ENCODE measurements around the gene RUNX2. TPM values are rescaled to one million over a fixed set of nuclear protein-coding genes. Genes with fewer than 3 reads are reported as not detected.

RUNX2 gene
- total and polyA plus RNA-seq, 2 experiments from 2014 or later = 4.4 to 5.2 TPM

- no peaks in the 10 kb centered on the region for H3K9me3 ChIP-seq (ENCODE audit: low read depth)
- in situ Hi-C loops (cut with MboI) = no loop called here
- 1% methylated on average over 19 to 21 of the region's 21 CpGs for WGBS, 2 experiments (ENCODE audit: low coverage in 1 of 2, low lambda C conversion rate in 2 of 2, missing lambda C conversion rate in 2 of 2)
- peaks cover 5% of the 10 kb centered on the region; the same call in 1 of the 2 replicates for H3F3A ChIP-seq (ENCODE audit: insufficient read depth)
- peak overlapping the region; percentile 91 for H3K27ac ChIP-seq
- no peak for TF ChIP-seq EZH2phosphoT487 (IDR thresholded peaks at IDR 0.05; ENCODE audit: insufficient read depth, low read depth)
- H3K36me3 ChIP-seq (ENCODE audit: low read depth) = no peaks in the 10 kb centered on the region
- peak overlapping the region; percentile 94 for H3K9ac ChIP-seq
- peak overlapping the region; percentile 88 for H3K4me2 ChIP-seq (ENCODE audit: unreplicated experiment)
- H3K9me2 ChIP-seq (ENCODE audit: insufficient read depth) = no peaks in the 10 kb centered on the region
- H3K4me1 ChIP-seq (ENCODE audit: insufficient read depth) = peaks cover 22% of the 10 kb centered on the region
- H3K4me3 ChIP-seq = peak overlapping the region; percentile 86
- no peaks in the 10 kb centered on the region for H3K27me3 ChIP-seq (replicated peaks; ENCODE audit: insufficient read depth)
- H4K20me1 ChIP-seq (ENCODE audit: insufficient read depth) = no peaks in the 10 kb centered on the region
- DNase-seq = peak; percentile 58
- peaks cover 44% of the 10 kb centered on the region for H3K79me2 ChIP-seq (ENCODE audit: insufficient read depth)
- H2AFZ ChIP-seq = peak overlapping the region; percentile 87
These were observed 49.0 kb downstream of the RUNX2 start for GRCh38 chr6:45377043-45377553.

DNA sequence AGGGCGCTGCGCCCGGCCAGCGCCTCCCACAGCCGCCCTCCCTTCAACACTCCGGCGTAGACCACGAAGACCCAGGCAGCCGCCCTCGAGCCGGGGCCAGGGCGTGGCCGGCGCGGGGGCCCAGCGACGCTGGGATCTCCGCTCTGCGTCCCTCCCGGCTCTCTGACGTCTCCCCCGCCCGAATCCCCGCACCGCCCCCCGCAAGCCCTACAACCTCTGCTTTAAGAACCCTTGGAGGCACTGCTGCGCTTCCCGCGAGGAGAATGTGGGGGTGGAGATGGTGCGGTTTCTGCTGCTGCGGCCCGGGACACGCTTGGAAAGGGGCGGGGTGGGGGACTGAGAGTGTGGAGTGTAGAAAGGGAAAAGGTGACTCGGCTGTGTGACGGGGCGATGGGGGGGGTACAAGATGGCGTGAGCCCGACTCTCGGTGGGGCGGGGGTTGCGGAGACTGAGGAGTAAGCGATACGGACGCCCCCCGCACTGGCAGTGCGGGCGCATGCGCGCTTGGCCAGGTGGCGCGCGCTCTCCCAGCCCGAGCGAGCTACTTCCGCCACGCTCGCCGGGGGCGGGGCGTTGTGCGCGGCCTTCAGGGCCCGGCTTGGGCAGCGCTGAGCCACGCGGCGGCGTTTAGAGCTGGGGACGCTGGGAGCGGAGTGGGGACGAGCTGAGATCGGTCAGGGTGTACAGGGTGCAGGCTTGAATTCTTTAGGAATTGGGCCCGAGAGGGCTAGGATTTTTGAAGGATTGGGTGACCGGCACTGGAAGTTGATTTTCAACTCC, 49.6 kb downstream of the RUNX2 start, which contains the start of gene SUPT3H:
TSS of gene SUPT3H (minus strand) at position 381 of the 780 bp plus-strand sequence.
- peak within 1 kb of the TSS; percentile 94 for H3K9ac ChIP-seq
- peaks cover 22% of the 10 kb centered on the region for H3K4me1 ChIP-seq (ENCODE audit: insufficient read depth)
- H3K36me3 ChIP-seq (ENCODE audit: low read depth) = no peaks in the 10 kb centered on the region
- H3K9me3 ChIP-seq (ENCODE audit: low read depth) = no peaks in the 10 kb centered on the region
- no peaks in the 10 kb centered on the region for H3K9me2 ChIP-seq (ENCODE audit: insufficient read depth)
- peak within 1 kb of the TSS; percentile 91 for H3K27ac ChIP-seq
- peak within 1 kb of the TSS; percentile 87 for H2AFZ ChIP-seq
- no peaks in the 10 kb centered on the region for H3K27me3 ChIP-seq (replicated peaks; ENCODE audit: insufficient read depth)
- peak within 1 kb of the TSS; percentile 86 for H3K4me3 ChIP-seq
- H3K4me2 ChIP-seq (ENCODE audit: unreplicated experiment) = peak within 1 kb of the TSS; percentile 88
- in situ Hi-C loops (cut with MboI) = no loop called here
- DNase-seq = peak; percentile 97
- H4K20me1 ChIP-seq (ENCODE audit: insufficient read depth) = no peaks in the 10 kb centered on the region
- no peak for TF ChIP-seq EZH2 (IDR thresholded peaks at IDR 0.05; ENCODE audit: insufficient read depth, poor library complexity, severe bottlenecking)
- TF ChIP-seq EZH2phosphoT487 (IDR thresholded peaks at IDR 0.05; ENCODE audit: insufficient read depth, low read depth) = no peak
- H3F3A ChIP-seq (ENCODE audit: insufficient read depth) = peaks cover 5% of the 10 kb centered on the region; the same call in 1 of the 2 replicates
- H3K79me2 ChIP-seq (ENCODE audit: insufficient read depth) = peaks cover 44% of the 10 kb centered on the region
- 1 to 2% methylated on average over 45 to 65 of the region's 75 CpGs for WGBS, 2 experiments (ENCODE audit: low coverage in 1 of 2, low lambda C conversion rate in 2 of 2, missing lambda C conversion rate in 2 of 2)

GRCh38 chr6:45378334-45378926, 50.3 kb downstream of the RUNX2 start:
- Histone ChIP-seq H3F3A (ENCODE audit: insufficient read depth) (peaks cover 5% of the 10 kb centered on the region; the same call in 1 of the 2 replicates), H3K9me2 (ENCODE audit: insufficient read depth) (no peaks in the 10 kb centered on the region), H3K9me3 (ENCODE audit: low read depth) (no peaks in the 10 kb centered on the region), H3K27ac (peak overlapping the region; percentile 91), H4K20me1 (ENCODE audit: insufficient read depth) (no peaks in the 10 kb centered on the region), H3K4me2 (ENCODE audit: unreplicated experiment) (peak overlapping the region; percentile 88), H3K27me3 (replicated peaks; ENCODE audit: insufficient read depth) (no peaks in the 10 kb centered on the region), H3K36me3 (ENCODE audit: low read depth) (no peaks in the 10 kb centered on the region), H3K4me1 (ENCODE audit: insufficient read depth) (peaks cover 22% of the 10 kb centered on the region), H3K9ac (peak overlapping the region; percentile 94), H2AFZ (peak overlapping the region; percentile 87), H3K4me3 (peak overlapping the region; percentile 86), H3K79me2 (ENCODE audit: insufficient read depth) (peaks cover 37% of the 10 kb centered on the region)
- 2% methylated on average over 21 of the region's 21 CpGs for WGBS, 2 experiments (ENCODE audit: low coverage in 1 of 2, low lambda C conversion rate in 2 of 2, missing lambda C conversion rate in 2 of 2)
- peak; percentile 73 for DNase-seq
- in situ Hi-C loops (cut with MboI) = no loop called here
- no peak for TF ChIP-seq EZH2 (IDR thresholded peaks at IDR 0.05; ENCODE audit: insufficient read depth, poor library complexity, severe bottlenecking)
- no peak for TF ChIP-seq EZH2phosphoT487 (IDR thresholded peaks at IDR 0.05; ENCODE audit: insufficient read depth, low read depth)

DNA sequence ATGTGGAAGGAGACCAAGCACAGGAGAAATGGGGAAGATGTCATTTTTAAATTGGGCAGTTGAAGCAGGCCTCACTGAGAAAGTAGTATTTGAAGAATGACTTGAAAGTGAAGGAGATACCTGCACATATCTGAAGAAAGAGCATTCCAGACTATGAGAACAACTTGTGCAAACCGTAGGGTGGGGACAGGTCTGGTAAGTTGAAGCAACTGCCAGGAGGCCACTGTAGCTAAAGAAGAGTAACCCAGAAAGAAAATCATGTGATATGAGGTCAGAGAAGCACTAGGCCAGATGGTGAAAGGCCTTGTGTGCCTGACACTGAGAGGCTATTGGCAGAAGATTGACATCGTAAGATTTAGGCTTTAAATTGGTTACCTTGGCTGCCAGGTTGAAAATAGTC, 54.3 kb downstream of the RUNX2 start:
- H3K27ac ChIP-seq = no peak overlapping the region
- TF ChIP-seq EZH2 (IDR thresholded peaks at IDR 0.05; ENCODE audit: insufficient read depth, poor library complexity, severe bottlenecking) (no peak), EZH2phosphoT487 (IDR thresholded peaks at IDR 0.05; ENCODE audit: insufficient read depth, low read depth) (no peak)
- no peaks in the 10 kb centered on the region for H3K9me3 ChIP-seq (ENCODE audit: low read depth)
- peaks cover 11% of the 10 kb centered on the region for H3K79me2 ChIP-seq (ENCODE audit: insufficient read depth)
- peaks cover 13% of the 10 kb centered on the region for H3F3A ChIP-seq (ENCODE audit: insufficient read depth)
- no peak overlapping the region for H3K4me2 ChIP-seq (ENCODE audit: unreplicated experiment)
- H4K20me1 ChIP-seq (ENCODE audit: insufficient read depth) = no peaks in the 10 kb centered on the region
- in situ Hi-C loops (cut with MboI) = no loop called here
- H3K36me3 ChIP-seq (ENCODE audit: low read depth) = no peaks in the 10 kb centered on the region
- H2AFZ ChIP-seq = no peak overlapping the region
- H3K9me2 ChIP-seq (ENCODE audit: insufficient read depth) = no peaks in the 10 kb centered on the region
- H3K4me3 ChIP-seq = no peak overlapping the region
- H3K9ac ChIP-seq = no peak overlapping the region
- 95 to 100% methylated on average over 2 of the region's 2 CpGs for WGBS, 2 experiments (ENCODE audit: low coverage in 1 of 2, low lambda C conversion rate in 2 of 2, missing lambda C conversion rate in 2 of 2)
- H3K27me3 ChIP-seq (replicated peaks; ENCODE audit: insufficient read depth) = no peaks in the 10 kb centered on the region
- no peak for DNase-seq
- peaks cover 21% of the 10 kb centered on the region for H3K4me1 ChIP-seq (ENCODE audit: insufficient read depth)
